ENCODE results near the gene POLE. TPM values are rescaled to one million over a fixed set of nuclear protein-coding genes. Genes with fewer than 3 reads are reported as not detected.

Gene POLE
- total RNA-seq, 2 donors from 2014 or later: 12.5 to 36.9 TPM

DNA sequence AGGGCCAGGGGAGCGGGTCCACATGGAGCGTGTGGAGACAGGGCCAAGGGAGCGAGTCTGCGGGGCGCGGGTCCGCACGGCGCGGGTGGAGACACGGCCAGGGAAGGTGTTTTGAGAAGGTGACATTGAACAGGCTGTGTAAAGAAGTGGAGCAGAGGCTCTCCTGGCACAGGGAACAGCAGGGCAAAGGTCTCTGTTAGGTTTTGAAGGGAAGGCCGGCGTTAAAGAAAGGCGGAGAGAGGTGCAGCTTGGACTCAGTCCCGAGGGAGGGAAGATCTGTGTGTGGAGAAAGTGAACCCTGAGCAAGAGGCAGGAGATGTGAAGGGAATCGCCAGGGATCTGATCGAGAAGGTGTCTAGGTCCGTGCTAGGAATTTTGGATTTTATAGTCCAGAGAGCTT, 2.1 kb upstream of the POLE start:
- no peak for ATAC-seq

DNA sequence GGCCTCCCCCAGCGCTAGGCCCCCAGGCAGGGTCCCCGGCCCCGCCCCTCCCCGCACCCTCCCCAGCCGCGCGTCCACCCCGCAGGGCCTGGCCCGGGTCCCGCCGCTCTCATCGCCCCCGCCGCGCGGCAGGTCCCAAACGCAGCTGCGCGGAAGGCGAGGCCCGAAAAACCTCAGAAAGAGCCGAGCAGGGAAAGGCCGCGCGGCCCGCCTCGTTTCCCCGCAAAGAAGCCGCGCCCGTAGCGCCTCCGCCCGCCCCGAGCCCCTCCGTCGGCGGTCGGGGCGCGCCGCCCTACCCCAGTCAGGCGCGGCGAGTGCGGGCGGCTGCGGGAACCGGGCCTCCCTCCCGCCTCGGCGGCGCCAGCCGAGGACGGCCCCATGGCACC, 324 bp downstream of the POLE start:
- Histone ChIP-seq H3K27me3 (no peaks in the 10 kb centered on the region), H3K36me3 (replicated peaks in 1 of 2; ENCODE audit: insufficient read depth in 1 of 2, low read depth in 2 of 2) (no peaks in the 10 kb centered on the region), H3K4me3 (peak overlapping the region; percentile 38 to 39), H3K27ac (peak overlapping the region; percentile 46 to 81 (median 69)), H3K9me3 (no peaks in the 10 kb centered on the region), H3K4me1 (peaks cover 22% of the 10 kb centered on the region)
- WGBS, 2 donors: 0% methylated on average over 1 to 46 of the region's 55 CpGs
- no peak for TF ChIP-seq POLR2A (IDR thresholded peaks at IDR 0.05)
- TF ChIP-seq, protein P1, sequence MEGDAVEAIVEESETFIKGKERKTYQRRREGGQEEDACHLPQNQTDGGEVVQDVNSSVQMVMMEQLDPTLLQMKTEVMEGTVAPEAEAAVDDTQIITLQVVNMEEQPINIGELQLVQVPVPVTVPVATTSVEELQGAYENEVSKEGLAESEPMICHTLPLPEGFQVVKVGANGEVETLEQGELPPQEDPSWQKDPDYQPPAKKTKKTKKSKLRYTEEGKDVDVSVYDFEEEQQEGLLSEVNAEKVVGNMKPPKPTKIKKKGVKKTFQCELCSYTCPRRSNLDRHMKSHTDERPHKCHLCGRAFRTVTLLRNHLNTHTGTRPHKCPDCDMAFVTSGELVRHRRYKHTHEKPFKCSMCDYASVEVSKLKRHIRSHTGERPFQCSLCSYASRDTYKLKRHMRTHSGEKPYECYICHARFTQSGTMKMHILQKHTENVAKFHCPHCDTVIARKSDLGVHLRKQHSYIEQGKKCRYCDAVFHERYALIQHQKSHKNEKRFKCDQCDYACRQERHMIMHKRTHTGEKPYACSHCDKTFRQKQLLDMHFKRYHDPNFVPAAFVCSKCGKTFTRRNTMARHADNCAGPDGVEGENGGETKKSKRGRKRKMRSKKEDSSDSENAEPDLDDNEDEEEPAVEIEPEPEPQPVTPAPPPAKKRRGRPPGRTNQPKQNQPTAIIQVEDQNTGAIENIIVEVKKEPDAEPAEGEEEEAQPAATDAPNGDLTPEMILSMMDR (IDR thresholded peaks at IDR 0.05): no peak
- peak; percentile 39 for ATAC-seq
- peak in 2 of 4 donors; percentile 22 to 24 for DNase-seq
- intact Hi-C loops (cut with DNase I): no loop called here

More for the DNA sequence above, 2.1 kb upstream of the POLE start:
- intact Hi-C loops (cut with DNase I): no loop called here
- no peaks in the 10 kb centered on the region for H3K9me3 ChIP-seq
- no peaks in the 10 kb centered on the region for H3K36me3 ChIP-seq (replicated peaks in 1 of 2; ENCODE audit: insufficient read depth in 1 of 2, low read depth in 2 of 2)
- H3K4me1 ChIP-seq: peaks cover 22% of the 10 kb centered on the region
- DNase-seq: peak; percentile 55 to 76 (median 64)
- 14 to 35% methylated on average over 18 of the region's 18 CpGs for WGBS, 2 donors
- H3K4me3 ChIP-seq: no peak overlapping the region
- peak overlapping the region in 1 of 4 donors; percentile 44 for H3K27ac ChIP-seq
- TF ChIP-seq, protein P1 (IDR thresholded peaks at IDR 0.05): no peak
- TF ChIP-seq POLR2A (IDR thresholded peaks at IDR 0.05): no peak
- no peaks in the 10 kb centered on the region for H3K27me3 ChIP-seq

DNA sequence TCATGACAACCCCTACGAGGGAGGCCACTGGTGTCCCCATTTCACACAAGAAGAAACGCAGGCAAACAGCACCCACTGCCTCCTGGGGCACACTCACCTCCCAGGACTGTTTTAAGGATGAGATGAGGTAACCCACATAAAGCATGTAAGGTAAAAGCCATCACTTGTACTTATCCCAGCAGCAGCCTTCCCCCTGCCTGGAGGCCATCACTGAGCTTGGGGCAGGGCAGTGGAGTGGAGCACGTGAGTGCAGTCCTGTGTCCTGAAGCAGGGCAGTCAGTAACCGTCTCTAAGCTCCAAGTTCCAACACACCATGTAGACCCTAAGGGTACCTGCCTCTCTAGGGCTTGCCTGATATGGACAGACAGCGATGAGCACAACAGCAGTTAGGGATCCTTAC, 1.7 kb downstream of the POLE start:
- intact Hi-C loops (cut with DNase I): no loop called here
- no peak overlapping the region for H3K27ac ChIP-seq
- H3K36me3 ChIP-seq (replicated peaks in 1 of 2; ENCODE audit: insufficient read depth in 1 of 2, low read depth in 2 of 2): no peaks in the 10 kb centered on the region
- H3K27me3 ChIP-seq: no peaks in the 10 kb centered on the region
- peaks cover 22% of the 10 kb centered on the region for H3K4me1 ChIP-seq
- no peaks in the 10 kb centered on the region for H3K9me3 ChIP-seq
- no peak for TF ChIP-seq POLR2A (IDR thresholded peaks at IDR 0.05)
- TF ChIP-seq, protein P1 (IDR thresholded peaks at IDR 0.05): no peak
- WGBS, 2 donors: 71 to 85% methylated on average over 4 to 5 of the region's 5 CpGs
- no peak overlapping the region for H3K4me3 ChIP-seq
- no peak for DNase-seq
- ATAC-seq: no peak

DNA sequence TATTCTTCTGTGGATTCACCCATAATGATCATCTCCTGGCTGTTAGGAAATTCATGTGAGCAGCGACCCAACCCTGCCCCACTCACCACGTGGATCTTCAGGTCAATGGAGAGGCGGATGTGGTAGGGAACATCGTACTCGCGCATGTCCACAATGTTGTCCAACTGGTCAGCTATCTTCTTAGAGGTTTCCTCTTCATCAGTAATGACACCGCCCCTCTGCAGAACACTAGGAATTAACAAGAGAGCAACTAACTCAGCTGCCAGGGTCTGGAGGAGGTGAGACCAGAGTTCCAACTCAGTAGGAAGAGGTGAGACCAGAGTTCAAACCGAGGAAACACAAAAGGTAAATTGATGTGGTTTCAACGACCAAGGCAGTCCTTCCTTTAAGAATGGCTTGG, 9.7 kb downstream of the POLE start:
- ATAC-seq: no peak
- H3K4me3 ChIP-seq: no peak overlapping the region
- intact Hi-C loops (cut with DNase I): no loop called here
- peaks cover 0 to 8% of the 10 kb centered on the region in 2 donors for H3K36me3 ChIP-seq (replicated peaks in 1 of 2; ENCODE audit: insufficient read depth in 1 of 2, low read depth in 2 of 2)
- no peak for DNase-seq
- H3K9me3 ChIP-seq: no peaks in the 10 kb centered on the region
- 92 to 95% methylated on average over 9 of the region's 9 CpGs for WGBS, 2 donors
- no peaks in the 10 kb centered on the region for H3K4me1 ChIP-seq
- H3K27me3 ChIP-seq: no peaks in the 10 kb centered on the region
- H3K27ac ChIP-seq: no peak overlapping the region
- no peak for TF ChIP-seq POLR2A (IDR thresholded peaks at IDR 0.05)
- TF ChIP-seq, protein P1 (IDR thresholded peaks at IDR 0.05): no peak

DNA sequence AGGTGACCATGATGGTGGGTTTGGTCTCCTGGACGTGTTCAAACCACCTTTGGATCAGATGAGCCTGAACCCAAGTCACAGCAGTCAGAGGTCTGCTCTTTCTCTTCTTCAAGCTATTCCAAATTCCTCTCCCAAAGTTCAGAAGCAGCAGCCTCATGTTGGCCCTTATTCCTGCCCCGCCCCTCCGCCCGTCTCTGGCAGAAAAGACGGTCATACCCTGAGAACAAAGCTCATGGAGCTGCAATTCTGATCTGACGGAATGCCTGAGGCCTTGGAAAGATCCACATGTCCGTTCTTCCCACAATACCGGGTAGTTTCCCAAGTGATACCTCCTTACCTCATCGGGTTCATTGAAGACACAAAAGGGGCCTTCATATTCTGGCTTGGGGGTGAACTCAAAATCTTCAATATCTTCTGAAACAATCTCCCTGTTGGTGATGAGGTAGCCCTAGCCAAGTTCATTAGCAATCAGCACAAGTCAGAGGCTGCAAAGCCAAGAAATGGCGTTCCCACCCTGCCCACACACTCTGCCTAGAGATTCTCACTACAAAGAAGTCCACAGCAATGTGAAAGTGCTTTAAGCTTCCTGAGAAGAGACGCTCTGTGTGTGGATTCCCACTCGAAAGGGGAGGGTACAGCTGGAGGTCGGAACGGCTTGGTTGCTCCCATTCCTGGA, 11.2 kb downstream of the POLE start:
- TF ChIP-seq POLR2A (IDR thresholded peaks at IDR 0.05): no peak
- TF ChIP-seq, protein P1 (IDR thresholded peaks at IDR 0.05): no peak
- 93 to 97% methylated on average over 12 to 14 of the region's 14 CpGs for WGBS, 2 donors
- intact Hi-C loops (cut with DNase I): no loop called here
- Histone ChIP-seq H3K4me1 (no peaks in the 10 kb centered on the region), H3K27ac (no peak overlapping the region), H3K36me3 (replicated peaks in 1 of 2; ENCODE audit: insufficient read depth in 1 of 2, low read depth in 2 of 2) (peaks cover 0 to 8% of the 10 kb centered on the region in 2 donors), H3K4me3 (no peak overlapping the region), H3K27me3 (no peaks in the 10 kb centered on the region), H3K9me3 (no peaks in the 10 kb centered on the region)
- ATAC-seq (no peak), DNase-seq (no peak)

All from body of pancreas (tissue), 4 donors.